ENCODE measurements around the gene SLCO2A1. TPM values are rescaled to one million over a fixed set of nuclear protein-coding genes. Genes with fewer than 3 reads are reported as not detected.

Gene SLCO2A1
- total RNA-seq, 3 donors from 2014 or later: 34.3 to 72.2 (median 67.7) TPM

DNA sequence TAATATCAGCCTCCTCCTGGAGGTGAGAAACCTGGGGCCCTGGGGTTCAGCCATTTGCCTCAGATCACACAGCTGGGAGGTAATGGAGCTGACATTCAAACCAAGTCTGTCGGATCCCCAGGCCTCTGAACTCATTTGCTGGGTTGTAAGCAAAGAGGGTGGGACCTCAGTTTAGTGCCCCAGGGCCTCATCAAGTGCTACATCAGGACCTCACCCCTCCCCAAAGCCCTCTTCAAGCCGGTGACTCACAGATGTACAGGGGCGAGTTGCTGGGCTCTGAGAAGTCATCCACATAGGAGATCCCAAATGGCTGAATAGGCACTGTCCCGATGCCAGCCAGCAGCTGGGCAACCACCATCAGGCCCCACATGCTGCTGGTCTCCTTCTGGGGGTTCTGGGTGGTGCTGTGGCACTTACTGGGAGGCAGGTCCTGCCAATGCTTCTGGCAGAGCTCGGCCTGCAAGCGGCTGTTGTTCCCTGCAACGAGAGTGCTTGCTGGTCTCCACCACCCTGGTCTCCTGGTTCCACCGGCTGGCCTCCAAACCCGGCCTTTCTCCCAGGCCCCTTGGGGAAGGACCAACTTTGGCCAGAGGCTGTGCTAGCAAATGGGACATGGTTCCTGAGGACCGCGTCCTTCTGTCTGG lies 74.9 kb downstream of the SLCO2A1 start:
- H3K36me3 ChIP-seq (ENCODE audit: low read depth): no peaks in the 10 kb centered on the region
- no peaks in the 10 kb centered on the region for H3K4me1 ChIP-seq (ENCODE audit: low read depth)
- H3K4me3 ChIP-seq: no peak overlapping the region
- TF ChIP-seq, protein P1, sequence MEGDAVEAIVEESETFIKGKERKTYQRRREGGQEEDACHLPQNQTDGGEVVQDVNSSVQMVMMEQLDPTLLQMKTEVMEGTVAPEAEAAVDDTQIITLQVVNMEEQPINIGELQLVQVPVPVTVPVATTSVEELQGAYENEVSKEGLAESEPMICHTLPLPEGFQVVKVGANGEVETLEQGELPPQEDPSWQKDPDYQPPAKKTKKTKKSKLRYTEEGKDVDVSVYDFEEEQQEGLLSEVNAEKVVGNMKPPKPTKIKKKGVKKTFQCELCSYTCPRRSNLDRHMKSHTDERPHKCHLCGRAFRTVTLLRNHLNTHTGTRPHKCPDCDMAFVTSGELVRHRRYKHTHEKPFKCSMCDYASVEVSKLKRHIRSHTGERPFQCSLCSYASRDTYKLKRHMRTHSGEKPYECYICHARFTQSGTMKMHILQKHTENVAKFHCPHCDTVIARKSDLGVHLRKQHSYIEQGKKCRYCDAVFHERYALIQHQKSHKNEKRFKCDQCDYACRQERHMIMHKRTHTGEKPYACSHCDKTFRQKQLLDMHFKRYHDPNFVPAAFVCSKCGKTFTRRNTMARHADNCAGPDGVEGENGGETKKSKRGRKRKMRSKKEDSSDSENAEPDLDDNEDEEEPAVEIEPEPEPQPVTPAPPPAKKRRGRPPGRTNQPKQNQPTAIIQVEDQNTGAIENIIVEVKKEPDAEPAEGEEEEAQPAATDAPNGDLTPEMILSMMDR (IDR thresholded peaks at IDR 0.05): no peak
- ATAC-seq (no peak), DNase-seq (no peak)
- no peaks in the 10 kb centered on the region for H3K9me3 ChIP-seq
- intact Hi-C loops (cut with DNase I, micrococcal nuclease): no loop called here

DNA sequence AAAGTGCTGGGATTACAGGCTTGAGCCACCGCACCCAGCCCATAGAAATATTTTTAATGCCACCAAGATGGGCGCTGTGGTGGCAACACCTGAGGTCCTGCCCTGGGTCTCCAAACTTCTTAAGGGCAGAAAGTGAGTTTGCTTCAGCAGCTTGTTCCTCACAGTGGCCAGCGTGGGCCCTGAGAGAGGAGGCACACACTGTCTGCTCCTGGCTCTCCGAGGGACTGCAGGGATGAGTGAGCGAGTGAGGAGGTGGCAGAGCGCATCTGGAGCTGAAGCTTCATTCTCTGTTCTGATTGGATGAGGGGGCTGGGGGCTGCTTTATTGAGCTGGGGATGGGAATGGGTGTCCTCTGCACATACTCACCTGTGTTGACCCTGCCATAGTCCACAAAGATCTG lies 76.4 kb downstream of the SLCO2A1 start:
- Histone ChIP-seq H3K9me3 (no peaks in the 10 kb centered on the region), H3K4me1 (ENCODE audit: low read depth) (no peaks in the 10 kb centered on the region), H3K36me3 (ENCODE audit: low read depth) (no peaks in the 10 kb centered on the region), H3K4me3 (no peak overlapping the region)
- intact Hi-C loops (cut with DNase I, micrococcal nuclease): no loop called here
- DNase-seq (no peak), ATAC-seq (no peak)
- TF ChIP-seq, protein P1 (IDR thresholded peaks at IDR 0.05): no peak

GRCh38 chr3:133949438-133949837 lies 80.3 kb downstream of the SLCO2A1 start:
- TF ChIP-seq, protein P1 (IDR thresholded peaks at IDR 0.05): no peak
- no peak overlapping the region for H3K4me3 ChIP-seq
- H3K36me3 ChIP-seq (ENCODE audit: low read depth): no peaks in the 10 kb centered on the region
- ATAC-seq: no peak
- DNase-seq: no peak
- intact Hi-C loops (cut with DNase I, micrococcal nuclease): no loop called here
- no peaks in the 10 kb centered on the region for H3K4me1 ChIP-seq (ENCODE audit: low read depth)
- no peaks in the 10 kb centered on the region for H3K9me3 ChIP-seq

GRCh38 chr3:133948996-133949395 lies 80.7 kb downstream of the SLCO2A1 start:
- TF ChIP-seq, protein P1 (IDR thresholded peaks at IDR 0.05): no peak
- intact Hi-C loops (cut with DNase I, micrococcal nuclease): no loop called here

GRCh38 chr3:133948131-133948810 lies 81.5 kb downstream of the SLCO2A1 start:
- ATAC-seq: no peak

More at GRCh38 chr3:133948996-133949395, 80.7 kb downstream of the SLCO2A1 start:
- ATAC-seq (no peak), DNase-seq (no peak)
- H3K4me1 ChIP-seq (ENCODE audit: low read depth): peaks cover 3% of the 10 kb centered on the region
- H3K36me3 ChIP-seq (ENCODE audit: low read depth): no peaks in the 10 kb centered on the region
- H3K4me3 ChIP-seq: no peak overlapping the region
- H3K9me3 ChIP-seq: no peaks in the 10 kb centered on the region

More at GRCh38 chr3:133948131-133948810, 81.5 kb downstream of the SLCO2A1 start:
- intact Hi-C loops (cut with DNase I, micrococcal nuclease): no loop called here
- Histone ChIP-seq H3K4me1 (ENCODE audit: low read depth) (peaks cover 3% of the 10 kb centered on the region), H3K36me3 (ENCODE audit: low read depth) (no peaks in the 10 kb centered on the region), H3K4me3 (no peak overlapping the region), H3K9me3 (no peaks in the 10 kb centered on the region)
- TF ChIP-seq, protein P1 (IDR thresholded peaks at IDR 0.05): no peak
- DNase-seq: no peak

All from mucosa of descending colon (tissue), 3 donors.